Measurements from ENCODE around the gene NME1.

Gene NME1

DNA sequence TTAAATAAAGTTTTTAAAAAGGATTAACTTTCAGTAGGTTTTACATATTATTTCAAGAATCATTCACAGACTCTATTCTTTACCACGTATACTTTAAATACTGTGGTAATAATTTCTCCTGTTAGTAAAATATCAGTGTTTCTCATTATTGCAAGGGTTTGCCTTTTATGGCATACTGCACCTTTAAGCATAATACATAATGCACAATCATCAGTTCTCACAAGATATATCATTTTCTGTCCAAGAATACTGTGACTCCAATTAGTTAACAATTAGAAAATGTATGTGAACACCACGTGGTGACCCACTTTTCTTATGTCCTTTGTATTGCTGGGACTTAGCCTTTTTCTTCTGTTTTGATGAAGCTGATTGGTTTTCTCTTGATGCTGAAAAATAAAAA, 38.5 kb downstream of the NME1 start:
- DNase-seq (ENCODE audit: low read depth): no peak

GRCh38 chr17:51197754-51198153, 44.4 kb downstream of the NME1 start:
- DNase-seq (ENCODE audit: low read depth): no peak

- no peak for DNase-seq (ENCODE audit: low read depth)
These were observed 46.9 kb downstream of the NME1 start for GRCh38 chr17:51200295-51200694.

DNA sequence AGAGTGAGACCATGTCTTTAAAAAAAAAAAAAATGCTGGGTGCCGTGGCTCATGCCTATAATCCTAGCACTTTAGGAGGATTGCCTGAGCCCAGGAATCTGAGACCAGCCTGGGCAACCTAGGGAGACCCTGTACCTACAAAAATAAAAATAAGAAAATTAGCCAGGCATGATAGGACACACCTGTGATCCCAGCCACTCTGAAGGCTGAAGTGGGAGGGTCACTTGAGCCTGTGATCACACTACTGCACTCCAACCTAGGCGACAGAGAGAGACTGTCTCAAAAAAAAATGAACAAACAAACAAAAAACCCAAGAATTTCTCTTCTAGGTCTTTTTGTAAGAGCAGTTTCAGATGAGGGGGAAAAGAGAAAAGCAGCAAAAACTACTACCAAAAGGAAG, 47.5 kb downstream of the NME1 start:
- DNase-seq (ENCODE audit: low read depth): no peak

DNA sequence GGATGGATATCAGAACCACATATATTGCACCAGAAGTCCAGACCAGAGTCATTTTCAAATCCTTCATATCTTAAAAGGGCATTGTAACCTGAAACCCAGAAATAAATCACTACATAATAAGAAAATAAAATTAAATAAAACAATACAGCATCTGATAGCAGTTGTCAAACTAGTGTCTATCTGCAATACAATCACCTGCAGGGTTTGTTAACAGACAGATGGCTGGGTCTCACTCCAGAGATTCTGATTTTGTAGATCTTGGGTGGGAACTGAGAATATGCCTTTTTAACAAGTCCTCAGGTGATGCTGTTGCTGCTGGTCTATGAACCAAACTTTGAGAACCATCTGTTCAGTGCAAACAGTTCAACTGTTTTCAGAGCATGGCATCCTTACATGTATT, 50.5 kb downstream of the NME1 start:
- no peak for DNase-seq (ENCODE audit: low read depth)
